Mucosa of rectum (tissue), 2 donors: Measurements from ENCODE around the gene SFTA2.

Source experiments
- H3K27ac ChIP-seq, 2 donors: one replicate each; pipeline ENCODE4 v1.7.0; 2013; ENCODE audit warnings: inconsistent platforms in 2 of 2, low read depth in 2 of 2, low read length in 2 of 2
- H3K27me3 ChIP-seq, 2 donors: one replicate each; pipeline ENCODE4 v1.7.0; 2013; ENCODE audit warnings: low read length in 2 of 2; ENCODE audit not compliant: control insufficient read depth in 2 of 2, insufficient read depth in 2 of 2
- H3K36me3 ChIP-seq, 2 donors: one replicate each; pipeline ENCODE4 v1.7.0; 2013; ENCODE audit warnings: low read length in 2 of 2; ENCODE audit not compliant: control insufficient read depth in 2 of 2, insufficient read depth in 2 of 2
- H3K4me1 ChIP-seq, 2 donors: one replicate each; pipeline ENCODE4 v1.7.0; 2013; ENCODE audit warnings: low read length in 2 of 2, mild to moderate bottlenecking in 1 of 2; ENCODE audit not compliant: control insufficient read depth in 2 of 2, insufficient read depth in 2 of 2
- H3K4me3 ChIP-seq, 2 donors: one replicate each; pipeline ENCODE4 v1.7.0; 2013; ENCODE audit warnings: low read length in 2 of 2
- H3K9ac ChIP-seq, 2 donors: one replicate each; pipeline ENCODE4 v1.7.0; 2013; ENCODE audit warnings: low read length in 2 of 2, low read depth in 1 of 2, mild to moderate bottlenecking in 1 of 2
- H3K9me3 ChIP-seq, 2 donors: one replicate each; pipeline ENCODE4 v1.7.0; 2013; ENCODE audit warnings: low read length in 2 of 2; ENCODE audit not compliant: control insufficient read depth in 2 of 2
- donor health status: healthy.
- donor health status: Normal muscosa, but diverticular disease.

Gene SFTA2

DNA sequence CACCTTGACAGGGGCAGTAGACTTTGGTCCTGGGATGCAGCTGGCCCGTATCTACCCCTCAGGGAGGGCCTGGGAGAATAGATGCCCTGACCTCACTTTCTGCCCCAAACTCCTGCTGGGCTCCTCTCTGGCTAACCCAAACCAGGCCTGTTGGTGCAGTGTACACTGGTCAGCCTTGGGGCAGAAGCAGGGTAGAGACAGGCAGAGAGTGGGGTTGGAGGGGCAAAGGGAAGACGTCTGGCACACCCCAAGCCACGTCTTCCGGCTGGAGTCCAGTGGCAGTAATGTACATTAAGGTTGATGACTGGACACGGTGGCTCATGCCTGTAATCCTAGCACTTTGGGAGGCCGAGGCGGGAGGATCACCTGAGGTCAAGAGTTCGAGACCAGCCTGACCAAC lies 38.3 kb downstream of the SFTA2 start:
- no peak overlapping the region for H3K9ac ChIP-seq
- H3K4me1 ChIP-seq: no peaks in the 10 kb centered on the region
- H3K27me3 ChIP-seq: no peaks in the 10 kb centered on the region
- no peak overlapping the region for H3K4me3 ChIP-seq
- H3K27ac ChIP-seq: no peak overlapping the region
- no peaks in the 10 kb centered on the region for H3K9me3 ChIP-seq
- peaks cover 79 to 86% of the 10 kb centered on the region in 2 donors for H3K36me3 ChIP-seq

DNA sequence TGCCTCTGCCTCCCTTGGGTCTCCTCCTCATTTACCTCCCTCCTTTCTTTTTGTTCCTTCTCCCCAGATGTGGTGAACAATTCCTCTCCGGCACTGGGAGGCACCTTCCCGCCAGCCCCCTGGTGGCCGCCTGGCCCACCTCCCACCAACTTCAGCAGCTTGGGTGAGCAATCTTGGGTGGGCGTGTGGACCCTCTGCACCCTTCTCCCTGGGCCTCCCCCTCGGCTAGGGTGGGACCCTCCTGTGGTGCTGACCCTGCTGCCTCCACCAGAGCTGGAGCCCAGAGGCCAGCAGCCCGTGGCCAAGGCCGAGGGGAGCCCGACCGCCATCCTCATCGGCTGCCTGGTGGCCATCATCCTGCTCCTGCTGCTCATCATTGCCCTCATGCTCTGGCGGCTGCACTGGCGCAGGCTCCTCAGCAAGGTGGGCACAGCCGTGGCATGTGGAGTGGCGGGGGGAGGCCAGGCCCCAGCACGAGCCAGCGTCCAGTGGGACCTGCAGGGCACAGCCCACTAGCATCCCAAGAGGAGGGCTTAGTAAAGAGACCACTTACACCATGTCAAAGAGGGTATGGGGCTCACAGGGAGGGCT lies 38.9 kb downstream of the SFTA2 start:
- H3K4me3 ChIP-seq: no peak overlapping the region
- no peaks in the 10 kb centered on the region for H3K9me3 ChIP-seq
- no peaks in the 10 kb centered on the region for H3K4me1 ChIP-seq
- no peak overlapping the region for H3K9ac ChIP-seq
- H3K27ac ChIP-seq: no peak overlapping the region
- H3K36me3 ChIP-seq: peaks cover 74 to 82% of the 10 kb centered on the region in 2 donors
- no peaks in the 10 kb centered on the region for H3K27me3 ChIP-seq

DNA sequence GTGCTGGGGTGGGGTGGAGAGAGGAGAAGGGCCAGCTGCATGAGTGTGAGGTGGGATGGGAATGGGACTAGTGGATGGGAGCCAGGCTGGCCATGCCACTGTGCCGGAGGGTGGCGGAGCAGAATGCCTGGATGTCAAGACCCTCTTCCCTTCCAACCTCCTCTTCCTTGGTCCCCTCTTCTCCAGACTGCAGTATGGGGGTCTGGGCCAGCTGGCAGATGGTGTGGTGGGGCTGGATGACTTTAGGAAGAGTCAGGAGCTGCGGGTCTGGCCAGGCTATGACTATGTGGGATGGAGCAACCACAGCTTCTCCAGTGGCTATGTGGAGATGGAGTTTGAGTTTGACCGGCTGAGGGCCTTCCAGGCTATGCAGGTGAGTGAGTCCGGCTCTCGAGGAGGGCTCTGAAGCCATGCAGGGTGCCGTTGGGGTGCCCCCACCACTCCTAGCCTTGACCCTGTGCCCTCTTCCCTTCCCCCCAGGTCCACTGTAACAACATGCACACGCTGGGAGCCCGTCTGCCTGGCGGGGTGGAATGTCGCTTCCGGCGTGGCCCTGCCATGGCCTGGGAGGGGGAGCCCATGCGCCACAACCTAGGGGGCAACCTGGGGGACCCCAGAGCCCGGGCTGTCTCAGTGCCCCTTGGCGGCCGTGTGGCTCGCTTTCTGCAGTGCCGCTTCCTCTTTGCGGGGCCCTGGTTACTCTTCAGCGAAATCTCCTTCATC lies 40.0 kb downstream of the SFTA2 start:
- Histone ChIP-seq H3K9ac (no peak overlapping the region), H3K27me3 (no peaks in the 10 kb centered on the region), H3K36me3 (peaks cover 64 to 72% of the 10 kb centered on the region in 2 donors), H3K27ac (no peak overlapping the region), H3K9me3 (no peaks in the 10 kb centered on the region), H3K4me3 (no peak overlapping the region), H3K4me1 (peaks cover 0 to 1% of the 10 kb centered on the region in 2 donors)

DNA sequence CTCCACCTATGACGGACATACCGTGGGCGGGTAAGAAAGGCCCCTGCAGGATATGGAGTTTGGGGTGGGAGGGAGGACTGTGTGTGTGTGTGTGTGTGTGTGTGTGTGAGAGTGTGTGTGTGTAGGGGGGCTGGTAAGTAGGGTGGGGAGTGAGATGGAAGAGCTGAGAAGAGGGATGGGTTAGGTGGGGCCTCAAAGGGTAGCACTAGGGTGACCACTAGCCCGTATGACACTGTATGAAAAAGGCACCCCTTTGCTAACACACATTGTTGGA lies 40.6 kb downstream of the SFTA2 start:
- Histone ChIP-seq H3K27me3 (no peaks in the 10 kb centered on the region), H3K9me3 (no peaks in the 10 kb centered on the region), H3K4me1 (peaks cover 2 to 7% of the 10 kb centered on the region in 2 donors), H3K27ac (no peak overlapping the region), H3K4me3 (no peak overlapping the region), H3K36me3 (peaks cover 60 to 66% of the 10 kb centered on the region in 2 donors), H3K9ac (no peak overlapping the region)

- Histone ChIP-seq H3K36me3 (peaks cover 56 to 63% of the 10 kb centered on the region in 2 donors), H3K27ac (no peak overlapping the region), H3K9ac (no peak overlapping the region)
Measured at GRCh38 chr6:30890646-30891449, 41.1 kb downstream of the SFTA2 start.

GRCh38 chr6:30889921-30890645 lies 41.9 kb downstream of the SFTA2 start:
- no peak overlapping the region for H3K27ac ChIP-seq
- peaks cover 54 to 57% of the 10 kb centered on the region in 2 donors for H3K36me3 ChIP-seq
- H3K9me3 ChIP-seq: no peaks in the 10 kb centered on the region
- H3K9ac ChIP-seq: no peak overlapping the region
- H3K4me3 ChIP-seq: no peak overlapping the region
- H3K4me1 ChIP-seq: peaks cover 15 to 20% of the 10 kb centered on the region in 2 donors
- no peaks in the 10 kb centered on the region for H3K27me3 ChIP-seq

More at GRCh38 chr6:30890646-30891449, 41.1 kb downstream of the SFTA2 start:
- Histone ChIP-seq H3K9me3 (no peaks in the 10 kb centered on the region), H3K4me1 (peaks cover 7 to 12% of the 10 kb centered on the region in 2 donors), H3K27me3 (no peaks in the 10 kb centered on the region), H3K4me3 (no peak overlapping the region)

GRCh38 chr6:30889496-30889885 lies 42.5 kb downstream of the SFTA2 start:
- no peaks in the 10 kb centered on the region for H3K9me3 ChIP-seq
- no peaks in the 10 kb centered on the region for H3K27me3 ChIP-seq
- H3K4me1 ChIP-seq: peaks cover 17 to 24% of the 10 kb centered on the region in 2 donors
- H3K27ac ChIP-seq: no peak overlapping the region
- no peak overlapping the region for H3K4me3 ChIP-seq
- no peak overlapping the region for H3K9ac ChIP-seq
- H3K36me3 ChIP-seq: peaks cover 49 to 52% of the 10 kb centered on the region in 2 donors

GRCh38 chr6:30888816-30889495 lies 43.0 kb downstream of the SFTA2 start:
- Histone ChIP-seq H3K27me3 (no peaks in the 10 kb centered on the region), H3K36me3 (peaks cover 43 to 47% of the 10 kb centered on the region in 2 donors)

DNA sequence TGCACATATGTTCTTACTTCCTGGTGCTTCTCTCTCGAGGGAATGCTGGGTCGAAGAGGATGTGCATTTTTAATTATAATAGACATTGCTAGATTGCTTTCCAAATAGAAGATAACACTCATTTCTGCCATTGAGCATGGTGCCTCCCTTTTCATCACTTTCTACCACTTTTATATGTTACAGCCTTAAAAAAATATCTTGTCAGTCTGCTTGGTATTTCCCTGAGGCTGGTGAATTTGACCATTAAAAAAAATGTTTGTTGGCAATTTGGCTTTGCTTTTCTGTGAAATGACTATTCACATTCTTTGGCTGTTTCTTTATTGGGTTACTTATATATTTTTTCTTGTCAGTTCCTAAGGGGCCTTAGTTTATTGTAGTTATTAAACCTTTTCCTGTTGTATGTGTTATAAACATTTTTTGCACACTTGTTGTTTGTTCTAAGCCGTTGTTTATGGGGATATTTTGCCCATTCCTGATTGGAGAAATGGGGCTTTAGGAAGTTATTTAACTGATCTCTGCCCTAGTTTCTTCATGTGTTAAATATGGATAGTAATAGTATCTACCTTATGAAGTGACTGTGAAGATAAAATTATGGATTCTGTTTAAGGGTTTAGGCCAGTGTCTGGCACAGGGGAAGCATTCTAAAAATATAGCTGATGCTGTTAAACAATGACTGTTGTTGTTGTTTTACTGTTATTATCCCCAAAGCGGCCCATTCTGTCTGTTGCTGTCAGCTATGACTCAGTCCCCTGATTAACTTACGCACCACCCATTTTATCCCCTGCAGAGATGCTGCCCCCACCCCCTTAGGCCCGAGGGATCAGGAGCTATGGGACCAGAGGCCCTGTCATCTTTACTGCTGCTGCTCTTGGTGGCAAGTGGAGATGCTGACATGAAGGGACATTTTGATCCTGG lies 43.8 kb downstream of the SFTA2 start:
- peaks cover 37 to 42% of the 10 kb centered on the region in 2 donors for H3K36me3 ChIP-seq
- no peaks in the 10 kb centered on the region for H3K27me3 ChIP-seq
- H3K9ac ChIP-seq: no peak overlapping the region
- H3K4me1 ChIP-seq: peaks cover 24 to 27% of the 10 kb centered on the region in 2 donors
- no peaks in the 10 kb centered on the region for H3K9me3 ChIP-seq
- no peak overlapping the region for H3K27ac ChIP-seq
- no peak overlapping the region for H3K4me3 ChIP-seq

More at GRCh38 chr6:30888816-30889495, 43.0 kb downstream of the SFTA2 start:
- Histone ChIP-seq H3K9me3 (no peaks in the 10 kb centered on the region), H3K4me3 (no peak overlapping the region), H3K4me1 (peaks cover 17 to 24% of the 10 kb centered on the region in 2 donors), H3K9ac (no peak overlapping the region), H3K27ac (no peak overlapping the region)
